GM18867 (cell line): ENCODE measurements around the gene IFTAP.

Source experiments
- ATAC-seq: cut with Tn5 transposase; IDR thresholded peaks from one replicate; pipeline ENCODE4 v1.9.1; 2021; ENCODE audit warnings: mild to moderate bottlenecking, moderate library complexity; ENCODE audit not compliant: unreplicated experiment

The IFTAP gene

GRCh38 chr11:36596880-36597279 is 2.6 kb downstream of the IFTAP start:
- no peak for ATAC-seq

- ATAC-seq = no peak
Observed at GRCh38 chr11:36598051-36598450, 3.7 kb downstream of the IFTAP start, which contains the start of gene RAG2. RAG2 (minus strand) TSS chr11:36598236; CDS start chr11:36594168, 4,068 bp downstream.

GRCh38 chr11:36600180-36600579 is 5.9 kb downstream of the IFTAP start:
- ATAC-seq = no peak

- no peak for ATAC-seq
Observed at GRCh38 chr11:36601155-36601554, 6.9 kb downstream of the IFTAP start.

GRCh38 chr11:36602135-36602534 is 7.8 kb downstream of the IFTAP start:
- no peak for ATAC-seq

- ATAC-seq = peak; percentile 86
Observed at GRCh38 chr11:36605221-36606216, 11.2 kb downstream of the IFTAP start.

- no peak for ATAC-seq
Observed at GRCh38 chr11:36608491-36609199, 14.3 kb downstream of the IFTAP start.

GRCh38 chr11:36609383-36609782 is 15.1 kb downstream of the IFTAP start:
- ATAC-seq = no peak

GRCh38 chr11:36615826-36616225 is 21.5 kb downstream of the IFTAP start:
- ATAC-seq = no peak

GRCh38 chr11:36617543-36618362 is 23.5 kb downstream of the IFTAP start:
- ATAC-seq = no peak

GRCh38 chr11:36618363-36619047 is 24.2 kb downstream of the IFTAP start:
- no peak for ATAC-seq

GRCh38 chr11:36619502-36619901 is 25.2 kb downstream of the IFTAP start:
- no peak for ATAC-seq

GRCh38 chr11:36620246-36620645 is 25.9 kb downstream of the IFTAP start:
- ATAC-seq = no peak

- peak; percentile 88 for ATAC-seq
Observed at GRCh38 chr11:36622431-36623136, 28.3 kb downstream of the IFTAP start.

- ATAC-seq = no peak
Observed at GRCh38 chr11:36623494-36623893, 29.2 kb downstream of the IFTAP start.

GRCh38 chr11:36627006-36627405 is 32.7 kb downstream of the IFTAP start:
- no peak for ATAC-seq

GRCh38 chr11:36627471-36627870 is 33.2 kb downstream of the IFTAP start:
- no peak for ATAC-seq

- no peak for ATAC-seq
Observed at GRCh38 chr11:36628141-36628540, 33.8 kb downstream of the IFTAP start.

- ATAC-seq = no peak
Observed at GRCh38 chr11:36628765-36629244, 34.5 kb downstream of the IFTAP start.

- peak; percentile 96 for ATAC-seq
Observed at GRCh38 chr11:36631774-36632173, 37.5 kb downstream of the IFTAP start.
